H1 (cell line): ENCODE results near the gene AHI1. TPM values are rescaled to one million over a fixed set of nuclear protein-coding genes. Genes with fewer than 3 reads are reported as not detected.

Experiments
- ASH2L ChIP-seq: fragments of 200-600, 300-600 bp; sonication (generic); IDR thresholded peaks from one replicate; pipeline ENCODE4 v1.7.1; 2017; ENCODE audit warnings: low read length
- CREB1 ChIP-seq: IDR thresholded peaks from 2 replicates; pipeline ENCODE4 v1.6.1; 2012; ENCODE audit warnings: inconsistent platforms
- CTBP2 ChIP-seq: IDR thresholded peaks from 2 replicates; pipeline ENCODE4 v1.7.0; 2011; ENCODE audit warnings: borderline replicate concordance, mild to moderate bottlenecking, moderate library complexity, mixed read lengths, low read length; ENCODE audit not compliant: insufficient read depth, insufficient read length
- EZH2 ChIP-seq: fragments of 200-600 bp; sonication (generic); IDR thresholded peaks from 2 replicates; pipeline ENCODE4 v1.7.1; 2012; ENCODE audit warnings: low read depth, mild to moderate bottlenecking, moderate library complexity, low read length, inconsistent platforms; ENCODE audit not compliant: severe bottlenecking
- FOSL1 ChIP-seq: IDR thresholded peaks from 2 replicates; pipeline ENCODE4 v1.6.1; 2011; ENCODE audit warnings: mild to moderate bottlenecking, low read depth, low read length, moderate library complexity; ENCODE audit not compliant: insufficient read depth
- MAX ChIP-seq: IDR thresholded peaks from 2 replicates; pipeline ENCODE4 v1.6.1; 2012; ENCODE audit warnings: inconsistent platforms
- POU5F1 ChIP-seq: IDR thresholded peaks from 2 replicates; pipeline ENCODE4 v1.6.1; 2011; ENCODE audit warnings: low read depth, mild to moderate bottlenecking, low read length, moderate library complexity
- TAF7 ChIP-seq: optimal IDR thresholded peaks from 2 replicates; pipeline ENCODE3; 2011; ENCODE audit warnings: low read depth, mild to moderate bottlenecking, inconsistent platforms, low read length, moderate library complexity, borderline replicate concordance
- polyA plus RNA-seq, 7 experiments: library from polyadenylated mRNA; depleted of rRNA in 3 of 7; stranded (reverse) in 5 of 7; unstranded in 2 of 7; fragments of >200 nt in 5 of 7; fragments of 200-250 nt in 2 of 7; gene quantifications; 1 replicate in 5 of 7; 2 replicates in 1 of 7; 4 replicates in 1 of 7; pipeline versions ENCODE4 v1.2.1 to v1.2.3, GENCODE V29; 2011 to 2013; ENCODE audit warnings: missing spikeins in 2 of 7, mixed read lengths in 2 of 7
- total RNA-seq: library from RNA; stranded (reverse); fragmentation: NEBNext Ultra II Directional; extraction: Animal tissue kit (Norgen Biotek cat#: 25700); gene quantifications from 2 replicates; pipeline ENCODE4 v1.2.1, GENCODE V29; 2021

AHI1 gene
- total and polyA plus RNA-seq, 2 of the 8 experiments (the other 6 are each of a cell fraction or from before 2014, with no cell fraction given) = 4.2 to 19.6 TPM

- no peak for TF ChIP-seq POU5F1
- TF ChIP-seq CTBP2 = no peak
- TF ChIP-seq CREB1 = no peak
- no peak for TF ChIP-seq FOSL1
- TF ChIP-seq TAF7 = no peak
- TF ChIP-seq MAX = no peak
- no peak for TF ChIP-seq EZH2
- no peak for TF ChIP-seq ASH2L
Observed at GRCh38 chr6:135323202-135323668, 174.3 kb downstream of the AHI1 start (continued).
